GM12892 (cell line): ENCODE data around the gene ADIG.

Experiments used
- DNase-seq: peaks from one replicate; pipeline ENCODE4 v3.0.0; 2011; ENCODE audit not compliant: insufficient read length
- FAIRE-seq: peaks from 2 replicates; lab custom pipeline; 2011; peaks lifted over from hg19 to GRCh38; lab: Jason Lieb, UNC
- POLR2A ChIP-seq: IDR thresholded peaks from 2 replicates; pipeline ENCODE4 v1.6.1; 2011; ENCODE audit warnings: low read depth, low read length, control low read depth
- POLR2AphosphoS5 ChIP-seq: IDR thresholded peaks from 2 replicates; pipeline ENCODE4 v1.6.1; 2011; ENCODE audit warnings: low read depth, low read length, control low read depth
- TAF1 ChIP-seq: IDR thresholded peaks from 2 replicates; pipeline ENCODE4 v1.6.1; 2011; ENCODE audit warnings: low read depth, mild to moderate bottlenecking, control low read depth, low read length, borderline replicate concordance

ADIG gene

DNA sequence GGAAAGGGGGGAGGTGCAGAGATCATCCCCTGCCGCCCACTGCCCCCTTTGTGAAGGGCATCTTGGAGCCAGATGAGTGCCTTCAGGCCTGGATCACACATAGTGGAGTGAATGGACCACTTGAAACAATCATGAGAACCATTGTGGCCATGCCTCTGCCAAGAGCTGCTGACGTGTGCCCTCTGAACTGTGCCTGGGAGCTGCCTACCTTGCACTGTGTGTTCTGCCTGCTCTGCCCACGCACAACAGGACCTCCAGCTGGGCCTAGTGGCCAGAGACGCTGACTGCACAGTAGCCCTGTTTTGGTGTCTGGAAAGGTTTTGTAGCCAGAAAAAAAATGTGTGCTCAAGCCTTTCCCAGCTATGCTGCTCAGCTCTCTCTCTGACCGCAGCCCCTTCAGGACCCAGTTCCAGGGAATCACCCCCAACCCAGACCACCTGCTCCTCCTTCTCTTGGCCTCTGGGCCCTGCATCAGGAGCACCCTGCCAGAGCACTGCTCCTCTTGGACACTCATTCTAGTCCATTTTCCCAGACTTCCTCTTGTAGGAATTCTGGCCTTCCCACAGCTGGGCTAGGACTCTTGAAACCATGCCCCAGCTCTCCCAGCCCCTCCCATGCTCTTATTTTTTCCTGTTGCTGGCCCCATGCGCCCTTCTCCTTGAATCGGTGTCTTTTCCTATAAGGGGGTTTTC is 1.6 kb upstream of the ADIG start:
- TF ChIP-seq POLR2A: no peak
- no peak for TF ChIP-seq TAF1
- peak; percentile 34; the same call in 1 of the 2 replicates for TF ChIP-seq POLR2AphosphoS5
- no peak for FAIRE-seq
- DNase-seq: no peak

DNA sequence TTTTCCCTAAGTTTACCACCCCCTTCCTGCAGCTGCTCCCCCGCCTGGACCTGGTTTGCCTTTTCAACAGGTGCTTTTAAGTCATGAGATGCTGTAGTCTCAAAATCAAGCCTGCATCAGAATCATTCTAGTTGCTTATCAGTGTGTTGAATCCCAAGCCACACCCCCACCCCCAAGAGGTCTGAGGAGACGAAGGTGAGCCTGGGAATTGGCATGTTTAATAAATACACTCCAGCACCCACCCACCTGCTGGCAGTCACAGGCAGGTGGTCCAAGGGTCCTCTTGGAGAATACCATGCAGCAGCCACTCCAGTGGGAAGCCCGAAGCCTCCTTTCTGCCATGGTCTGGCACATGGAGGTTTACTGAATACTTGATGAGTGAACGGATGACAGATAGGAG is 1.1 kb upstream of the ADIG start:
- no peak for TF ChIP-seq TAF1
- TF ChIP-seq POLR2A: no peak
- no peak for TF ChIP-seq POLR2AphosphoS5
- DNase-seq (no peak), FAIRE-seq (no peak)

DNA sequence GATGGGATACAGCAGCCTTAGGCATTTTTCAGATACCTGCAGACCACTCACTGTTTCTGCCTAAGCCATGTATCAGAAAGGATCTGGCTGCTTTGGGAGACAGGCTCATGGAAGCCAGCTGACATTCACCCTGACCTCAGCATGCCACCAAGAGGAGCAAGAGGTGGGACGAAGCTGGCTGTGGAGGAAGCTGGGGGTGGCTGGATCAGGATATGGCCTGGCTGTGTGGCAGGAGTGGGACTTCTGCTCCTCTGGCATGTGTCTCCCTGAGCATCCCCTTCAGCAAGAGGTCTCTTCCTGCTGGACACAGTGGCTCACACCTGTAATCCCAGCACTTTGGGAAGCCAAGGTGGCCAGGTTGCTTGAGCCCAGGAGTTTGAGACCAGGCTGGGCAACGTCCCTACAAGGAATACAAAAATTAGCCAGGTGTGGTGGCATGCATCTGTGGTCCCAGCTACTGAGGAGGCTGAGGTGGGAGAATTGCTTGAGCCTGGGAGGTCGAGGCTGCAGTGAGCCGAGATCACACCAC is 897 bp downstream of the ADIG start:
- no peak for FAIRE-seq
- DNase-seq: no peak
- TF ChIP-seq POLR2AphosphoS5 (no peak), TAF1 (no peak), POLR2A (no peak)

DNA sequence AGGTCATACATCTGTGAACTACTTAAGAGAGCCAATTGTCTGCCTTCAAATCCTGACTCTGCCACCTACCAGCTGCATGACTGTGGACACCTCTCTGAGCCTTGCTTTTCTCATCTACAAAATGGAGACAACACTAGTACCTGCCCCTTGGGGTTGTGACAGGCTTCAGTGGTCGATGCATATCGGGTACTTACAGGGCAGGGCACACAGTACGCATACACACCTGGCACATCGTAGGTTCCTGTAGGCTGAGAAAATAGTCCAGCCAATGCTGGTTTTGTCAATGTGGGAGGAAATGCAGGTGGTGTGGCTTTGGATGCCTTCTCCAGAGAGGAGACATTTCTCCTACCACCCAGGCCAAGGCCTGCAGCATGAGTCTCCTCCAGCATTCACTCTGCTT is 2.3 kb downstream of the ADIG start:
- DNase-seq (no peak), FAIRE-seq (no peak)
- TF ChIP-seq POLR2A: no peak
- no peak for TF ChIP-seq POLR2AphosphoS5
- no peak for TF ChIP-seq TAF1

DNA sequence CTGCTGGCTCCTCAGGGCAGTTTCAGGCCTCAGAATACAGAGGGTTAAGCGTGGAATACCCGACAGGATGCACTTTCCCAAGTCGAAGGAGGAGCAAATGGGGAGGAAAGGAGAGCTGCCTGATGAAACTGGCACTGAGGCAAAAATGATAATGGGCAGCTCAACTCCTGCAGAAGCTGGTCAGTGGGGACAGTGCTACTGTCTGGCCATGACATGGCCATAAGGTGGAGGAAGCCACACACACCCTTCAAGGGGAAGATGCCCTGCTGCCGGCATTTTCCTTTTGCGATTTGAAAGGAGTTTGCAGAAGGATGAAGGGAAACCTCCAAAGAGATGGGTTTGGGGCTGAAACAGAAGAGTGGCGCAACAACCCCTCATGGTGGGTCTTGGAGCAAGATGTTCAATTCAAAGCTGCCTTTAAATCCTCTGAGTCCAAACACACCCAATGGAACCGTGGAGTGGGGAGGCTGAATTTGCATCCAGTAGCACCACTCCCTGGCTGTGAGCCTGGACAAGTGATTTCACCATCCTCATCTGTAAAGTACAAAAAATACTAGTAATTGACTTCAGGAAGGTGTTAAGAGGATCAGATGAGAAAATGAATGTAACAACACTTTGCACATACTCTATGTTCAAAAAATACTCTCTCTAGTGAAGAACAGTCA is 3.2 kb downstream of the ADIG start:
- FAIRE-seq: no peak
- no peak for DNase-seq
- TF ChIP-seq POLR2AphosphoS5 (no peak), TAF1 (no peak), POLR2A (no peak)

DNA sequence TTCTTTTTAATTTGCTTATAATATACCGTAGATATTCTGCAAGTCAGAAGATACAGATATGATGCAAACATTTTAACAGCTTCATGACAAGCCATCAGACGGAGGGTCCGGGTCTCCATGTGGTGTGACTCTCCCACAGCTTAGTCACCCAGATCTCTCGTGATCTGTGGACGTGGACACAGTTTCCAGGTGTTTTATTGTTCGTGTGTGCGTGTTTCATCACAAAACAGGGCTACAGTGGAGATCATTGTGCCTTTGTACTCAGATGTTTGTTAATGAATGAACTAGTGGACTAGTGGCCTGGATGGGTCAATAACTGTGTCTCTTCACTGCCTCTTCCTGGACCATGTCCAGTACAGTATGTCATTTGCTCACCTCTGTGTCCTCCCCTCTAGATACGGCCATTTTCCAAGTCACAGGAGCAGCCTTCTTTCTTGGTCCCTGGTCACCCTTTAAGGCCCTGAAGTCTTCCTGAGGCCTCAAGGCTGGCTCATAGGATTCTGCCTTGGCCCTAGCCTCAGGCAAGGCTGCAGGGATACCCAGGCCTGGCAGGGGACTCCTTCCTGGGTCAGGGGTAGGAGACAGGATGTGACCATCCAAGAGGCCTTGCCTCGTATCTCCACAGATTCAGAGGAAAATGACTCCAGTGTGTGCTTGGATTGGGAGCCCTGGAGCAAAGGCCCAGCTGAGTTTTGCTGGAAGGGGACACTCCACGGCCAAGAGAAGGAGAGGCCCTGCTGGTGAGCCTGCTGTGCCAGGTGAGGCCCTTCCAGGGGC is 4.6 kb downstream of the ADIG start:
- no peak for TF ChIP-seq TAF1
- TF ChIP-seq POLR2AphosphoS5: no peak
- no peak for TF ChIP-seq POLR2A
- DNase-seq: no peak
- no peak for FAIRE-seq

DNA sequence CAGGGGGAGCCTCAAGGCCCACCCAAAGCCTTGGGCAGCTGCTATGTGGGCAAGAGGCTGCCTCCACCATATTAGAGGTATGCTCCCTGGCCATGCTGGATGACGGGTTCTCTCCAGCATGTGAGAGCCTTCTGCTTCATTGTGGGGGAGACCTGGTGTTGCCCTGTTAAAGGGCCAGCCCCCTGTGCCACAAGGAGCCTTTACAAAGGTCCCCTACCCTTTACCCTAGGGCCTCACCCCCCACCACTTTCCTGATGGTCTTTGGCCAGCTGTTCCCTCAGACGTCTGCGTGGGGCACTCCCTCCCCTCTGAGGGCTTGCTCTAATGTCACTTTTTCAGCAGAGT is 5.2 kb downstream of the ADIG start:
- FAIRE-seq: no peak
- no peak for DNase-seq
- TF ChIP-seq POLR2A (no peak), TAF1 (no peak), POLR2AphosphoS5 (no peak)

DNA sequence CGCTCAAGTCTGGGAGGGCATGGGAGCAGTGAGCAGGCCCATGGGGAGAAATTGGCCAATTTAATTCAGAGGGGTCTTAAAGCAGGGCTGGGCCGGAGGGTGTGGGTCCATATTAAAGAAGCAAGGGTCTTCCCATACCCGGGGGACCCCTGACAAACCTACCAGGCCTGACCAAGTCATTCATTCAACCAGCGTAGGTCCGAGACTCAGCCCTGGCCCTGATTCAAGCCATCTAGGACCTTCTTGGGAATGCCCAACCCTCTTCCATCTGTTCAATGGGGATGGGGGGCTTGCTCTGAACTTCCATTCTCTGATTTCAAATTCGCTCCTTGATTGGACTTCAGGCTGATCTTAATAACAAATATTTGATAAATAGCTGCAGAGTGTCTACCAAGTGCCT is 7.3 kb downstream of the ADIG start:
- FAIRE-seq: no peak

DNA sequence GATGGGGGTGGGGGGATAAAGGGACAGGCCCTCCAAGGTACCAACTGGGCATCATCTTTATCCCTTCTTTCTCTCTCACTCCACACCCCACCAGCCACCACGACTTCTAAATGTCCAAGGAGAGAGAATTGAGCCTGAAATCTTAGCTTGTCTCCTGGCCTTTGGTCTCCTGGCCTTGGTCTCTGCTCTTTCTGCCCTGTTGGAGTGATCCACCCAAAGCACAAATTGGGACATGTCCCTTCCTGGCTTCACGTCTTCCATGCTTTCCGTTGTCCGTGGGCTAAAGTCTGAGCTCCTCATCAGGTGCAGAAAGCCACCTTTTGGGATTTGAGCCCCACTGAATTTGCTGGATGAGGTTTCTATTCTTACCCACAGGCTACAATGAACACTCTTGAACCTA is 8.4 kb downstream of the ADIG start:
- DNase-seq (no peak), FAIRE-seq (no peak)
- TF ChIP-seq TAF1 (no peak), POLR2A (no peak), POLR2AphosphoS5 (no peak)

More for the DNA sequence above, 7.3 kb downstream of the ADIG start:
- no peak for DNase-seq
- TF ChIP-seq POLR2AphosphoS5: no peak
- no peak for TF ChIP-seq POLR2A
- TF ChIP-seq TAF1: no peak

DNA sequence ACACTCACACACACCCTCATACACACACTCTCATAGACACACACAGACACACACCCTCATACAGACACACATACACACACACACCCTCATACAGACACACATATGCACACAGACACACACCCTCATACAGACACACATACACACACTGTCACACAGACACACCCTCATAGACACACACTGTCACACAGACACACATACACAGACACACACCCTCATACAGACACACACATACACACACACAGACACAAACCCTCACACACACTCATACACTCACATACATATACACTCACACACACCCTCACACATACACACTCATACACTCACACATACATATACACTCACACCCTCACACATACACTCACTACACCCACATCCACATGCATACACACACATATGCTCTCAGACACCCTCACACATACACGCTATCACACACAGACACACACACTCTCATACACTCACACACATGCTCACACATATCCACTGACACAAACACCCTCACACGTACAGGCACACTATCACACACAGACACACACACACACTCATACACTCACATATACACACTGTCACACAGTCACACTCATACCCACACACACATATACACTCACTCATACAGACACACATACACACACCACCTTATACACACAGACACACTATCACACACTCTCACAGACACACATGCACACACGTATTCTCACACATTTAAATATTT is 9.1 kb downstream of the ADIG start:
- TF ChIP-seq POLR2A: no peak
- TF ChIP-seq POLR2AphosphoS5: no peak
- TF ChIP-seq TAF1: no peak
- FAIRE-seq (no peak), DNase-seq (no peak)

DNA sequence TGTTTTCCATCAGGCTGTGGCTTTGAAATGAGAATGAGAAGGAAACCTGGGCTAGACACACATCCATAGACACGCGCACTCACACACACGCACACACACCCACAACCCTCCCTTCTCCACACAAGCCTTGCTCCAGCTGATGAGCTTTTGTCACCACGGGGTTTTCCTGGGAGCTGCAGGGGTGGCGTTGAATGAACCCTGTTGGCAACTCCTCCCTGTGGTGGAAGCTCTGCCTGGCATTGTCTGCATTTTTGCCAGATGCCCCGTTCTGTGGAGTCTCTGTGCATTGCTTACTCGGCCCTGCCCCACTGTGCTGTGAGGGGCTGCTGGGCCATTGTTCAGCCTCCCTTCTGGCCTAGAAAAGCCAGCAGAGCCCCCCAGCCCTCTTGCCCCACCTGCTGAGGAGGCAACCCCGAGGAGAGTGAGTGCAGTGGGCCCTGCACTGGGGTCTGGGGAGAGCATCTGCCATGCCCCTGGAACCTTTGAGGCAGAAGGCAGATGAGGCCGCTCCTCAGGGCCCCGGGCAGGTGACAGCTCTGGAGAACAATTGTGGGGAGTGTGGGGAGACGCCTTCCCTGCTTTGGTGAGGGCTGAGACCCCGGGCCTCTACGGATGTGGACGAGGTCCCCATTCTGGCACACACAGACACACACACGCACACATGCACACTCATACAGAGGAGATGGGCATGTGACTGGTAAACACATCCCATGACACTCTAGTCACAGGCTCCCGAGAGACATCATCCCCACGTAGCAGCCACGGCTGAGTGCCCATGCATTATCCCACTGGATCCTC is 9.9 kb downstream of the ADIG start:
- FAIRE-seq: no peak
- no peak for TF ChIP-seq TAF1
- no peak for TF ChIP-seq POLR2AphosphoS5
- TF ChIP-seq POLR2A: no peak
- no peak for DNase-seq
